Mucosa of rectum (tissue), 2 donors: Measurements from ENCODE around the gene KBTBD3.

ENCODE experiments used
- H3K27ac ChIP-seq, 2 donors: one replicate each; pipeline ENCODE4 v1.7.0; 2013; ENCODE audit warnings: inconsistent platforms in 2 of 2, low read depth in 2 of 2, low read length in 2 of 2
- H3K27me3 ChIP-seq, 2 donors: one replicate each; pipeline ENCODE4 v1.7.0; 2013; ENCODE audit warnings: low read length in 2 of 2; ENCODE audit not compliant: control insufficient read depth in 2 of 2, insufficient read depth in 2 of 2
- H3K36me3 ChIP-seq, 2 donors: one replicate each; pipeline ENCODE4 v1.7.0; 2013; ENCODE audit warnings: low read length in 2 of 2; ENCODE audit not compliant: control insufficient read depth in 2 of 2, insufficient read depth in 2 of 2
- H3K4me1 ChIP-seq, 2 donors: one replicate each; pipeline ENCODE4 v1.7.0; 2013; ENCODE audit warnings: low read length in 2 of 2, mild to moderate bottlenecking in 1 of 2; ENCODE audit not compliant: control insufficient read depth in 2 of 2, insufficient read depth in 2 of 2
- H3K4me3 ChIP-seq, 2 donors: one replicate each; pipeline ENCODE4 v1.7.0; 2013; ENCODE audit warnings: low read length in 2 of 2
- H3K9ac ChIP-seq, 2 donors: one replicate each; pipeline ENCODE4 v1.7.0; 2013; ENCODE audit warnings: low read length in 2 of 2, low read depth in 1 of 2, mild to moderate bottlenecking in 1 of 2
- H3K9me3 ChIP-seq, 2 donors: one replicate each; pipeline ENCODE4 v1.7.0; 2013; ENCODE audit warnings: low read length in 2 of 2; ENCODE audit not compliant: control insufficient read depth in 2 of 2
- donor health status: healthy.
- donor health status: Normal muscosa, but diverticular disease.

Gene KBTBD3

GRCh38 chr11:106087815-106088435 lies 10.8 kb upstream of the KBTBD3 start:
- Histone ChIP-seq H3K9me3 (no peaks in the 10 kb centered on the region), H3K4me3 (no peak overlapping the region), H3K27ac (no peak overlapping the region), H3K27me3 (no peaks in the 10 kb centered on the region), H3K9ac (no peak overlapping the region), H3K4me1 (no peaks in the 10 kb centered on the region), H3K36me3 (peaks cover 17 to 18% of the 10 kb centered on the region in 2 donors)

GRCh38 chr11:106086850-106087249 lies 9.7 kb upstream of the KBTBD3 start:
- H3K27ac ChIP-seq, result no peak overlapping the region
- H3K4me1 ChIP-seq, result no peaks in the 10 kb centered on the region

GRCh38 chr11:106086135-106086534 lies 9.0 kb upstream of the KBTBD3 start:
- peaks cover 14 to 18% of the 10 kb centered on the region in 2 donors for H3K36me3 ChIP-seq

More at GRCh38 chr11:106086850-106087249, 9.7 kb upstream of the KBTBD3 start:
- no peak overlapping the region for H3K9ac ChIP-seq
- no peaks in the 10 kb centered on the region for H3K9me3 ChIP-seq
- no peaks in the 10 kb centered on the region for H3K27me3 ChIP-seq
- peaks cover 18 to 21% of the 10 kb centered on the region in 2 donors for H3K36me3 ChIP-seq
- no peak overlapping the region for H3K4me3 ChIP-seq

GRCh38 chr11:106082096-106082495 lies 4.9 kb upstream of the KBTBD3 start:
- Histone ChIP-seq H3K4me3 (no peak overlapping the region), H3K4me1 (peaks cover 3 to 4% of the 10 kb centered on the region in 2 donors), H3K36me3 (peaks cover 24 to 26% of the 10 kb centered on the region in 2 donors), H3K27ac (no peak overlapping the region), H3K9ac (no peak overlapping the region), H3K27me3 (no peaks in the 10 kb centered on the region), H3K9me3 (no peaks in the 10 kb centered on the region)

More at GRCh38 chr11:106086135-106086534, 9.0 kb upstream of the KBTBD3 start:
- Histone ChIP-seq H3K9ac (no peak overlapping the region), H3K27me3 (no peaks in the 10 kb centered on the region), H3K9me3 (no peaks in the 10 kb centered on the region), H3K4me1 (no peaks in the 10 kb centered on the region), H3K4me3 (no peak overlapping the region), H3K27ac (no peak overlapping the region)

- Histone ChIP-seq H3K27me3 (no peaks in the 10 kb centered on the region), H3K27ac (peak within 1 kb of the TSS; percentile 89 to 96), H3K36me3 (peaks cover 16 to 17% of the 10 kb centered on the region in 2 donors), H3K9me3 (no peaks in the 10 kb centered on the region), H3K4me3 (peak within 1 kb of the TSS; percentile 96 to 98), H3K4me1 (peaks cover 8% of the 10 kb centered on the region in 2 donors), H3K9ac (peak within 1 kb of the TSS; percentile 93 to 97)
These were observed 685 bp upstream of the KBTBD3 start, which contains the start of gene AASDHPPT for GRCh38 chr11:106077609-106078455. AASDHPPT (plus strand) TSS chr11:106077662; CDS start chr11:106077711, 49 bp downstream.

- Histone ChIP-seq H3K27ac (peak overlapping the region; percentile 88 to 96), H3K36me3 (peaks cover 10% of the 10 kb centered on the region in 2 donors)
These were observed 802 bp downstream of the KBTBD3 start for GRCh38 chr11:106076171-106076918.

GRCh38 chr11:106072804-106073203 lies 4.3 kb downstream of the KBTBD3 start:
- no peak overlapping the region for H3K9ac ChIP-seq
- H3K4me1 ChIP-seq, result peaks cover 4 to 5% of the 10 kb centered on the region in 2 donors
- no peak overlapping the region for H3K27ac ChIP-seq
- H3K4me3 ChIP-seq, result no peak overlapping the region
- no peaks in the 10 kb centered on the region for H3K27me3 ChIP-seq
- H3K9me3 ChIP-seq, result no peaks in the 10 kb centered on the region
- no peaks in the 10 kb centered on the region for H3K36me3 ChIP-seq

More at GRCh38 chr11:106076171-106076918, 802 bp downstream of the KBTBD3 start:
- Histone ChIP-seq H3K27me3 (no peaks in the 10 kb centered on the region), H3K9me3 (no peaks in the 10 kb centered on the region), H3K4me3 (peak overlapping the region; percentile 96 to 98), H3K9ac (peak overlapping the region; percentile 93 to 97), H3K4me1 (peaks cover 8% of the 10 kb centered on the region in 2 donors)

- H3K4me1 ChIP-seq, result no peaks in the 10 kb centered on the region
- no peaks in the 10 kb centered on the region for H3K36me3 ChIP-seq
- no peaks in the 10 kb centered on the region for H3K9me3 ChIP-seq
- no peak overlapping the region for H3K9ac ChIP-seq
- no peaks in the 10 kb centered on the region for H3K27me3 ChIP-seq
- no peak overlapping the region for H3K27ac ChIP-seq
- no peak overlapping the region for H3K4me3 ChIP-seq
These were observed 6.5 kb downstream of the KBTBD3 start for GRCh38 chr11:106070606-106071005.

GRCh38 chr11:106063009-106063408 lies 14.1 kb downstream of the KBTBD3 start:
- no peaks in the 10 kb centered on the region for H3K9me3 ChIP-seq
- no peaks in the 10 kb centered on the region for H3K36me3 ChIP-seq
- no peak overlapping the region for H3K4me3 ChIP-seq
- no peak overlapping the region for H3K9ac ChIP-seq
- H3K27ac ChIP-seq, result no peak overlapping the region
- no peaks in the 10 kb centered on the region for H3K4me1 ChIP-seq
- no peaks in the 10 kb centered on the region for H3K27me3 ChIP-seq
